Gastrocnemius medialis (tissue), 4 donors: ENCODE measurements around the gene ESYT2. TPM values are rescaled to one million over a fixed set of nuclear protein-coding genes. Genes with fewer than 3 reads are reported as not detected.

ENCODE experiments used
- ATAC-seq, 2 donors: fragments of 150-250 bp; one replicate each; pipeline ENCODE4 v1.9.1; 2016
- DNase-seq, 2 donors: peaks; one replicate each; pipeline ENCODE4 v3.0.0-alpha.2; 2019
- H3K27ac ChIP-seq, 4 donors: fragments of 200-600 bp; sonication (generic); 1 replicate in 1 of 4; 2 replicates in 3 of 4; pipeline ENCODE4 v1.5.1; 2016 to 2018; ENCODE audit warnings: mild to moderate bottlenecking in 2 of 4, moderate library complexity in 1 of 4
- H3K27me3 ChIP-seq, 3 donors: fragments of 200-600 bp; sonication (generic) in 2 of 3; 1 replicate in 1 of 3; 2 replicates in 2 of 3; pipeline versions ENCODE4 v1.5.1 to v1.6.0; 2016 to 2019; ENCODE audit warnings: mild to moderate bottlenecking in 1 of 3, moderate library complexity in 1 of 3
- H3K36me3 ChIP-seq, 2 donors: fragments of 200-600 bp; sonication (generic) in 1 of 2; one replicate each; pipeline ENCODE4 v1.5.1; 2017 to 2018
- H3K4me1 ChIP-seq, 2 donors: fragments of 200-600 bp; sonication (generic) in 1 of 2; one replicate each; pipeline ENCODE4 v1.5.1; 2016 to 2017; ENCODE audit warnings: mild to moderate bottlenecking in 2 of 2
- H3K4me3 ChIP-seq, 4 donors: fragments of 200-600 bp; sonication (generic) in 3 of 4; 1 replicate in 1 of 4; 2 replicates in 3 of 4; pipeline ENCODE4 v1.5.1; 2016 to 2019; ENCODE audit warnings: mild to moderate bottlenecking in 2 of 4
- H3K9me3 ChIP-seq, 3 donors: fragments of 200-600 bp; sonication (generic) in 2 of 3; 1 replicate in 1 of 3; 2 replicates in 2 of 3; pipeline ENCODE4 v1.5.1; 2016 to 2019
- CTCF ChIP-seq, 5 experiments: fragments of 450-650 bp in 3 of 5; fragments of 200-600 bp in 2 of 5; sonication (generic) in 2 of 5; IDR thresholded peaks in 4 of 5; conservative IDR thresholded peaks in 1 of 5; 1 replicate in 4 of 5; 2 replicates in 1 of 5; pipeline ENCODE4 v1.5.1; 2016 to 2019; ENCODE audit warnings: antibody characterized with exemption in 5 of 5, mild to moderate bottlenecking in 3 of 5, moderate library complexity in 3 of 5
- POLR2A ChIP-seq, 2 donors: fragments of 450-650 bp; IDR thresholded peaks; one replicate each; pipeline ENCODE4 v1.6.1; 2017; ENCODE audit warnings: antibody characterized with exemption in 2 of 2, mild to moderate bottlenecking in 2 of 2, moderate library complexity in 2 of 2
- in situ Hi-C, 4 donors: fragments of 200-750 bp; cut with MboI; loops; one replicate each; pipeline versions ENCODE4 v1.15.0 to v1.8.0; 2017; ENCODE audit warnings: low sequenced_read_pairs in 4 of 4
- intact Hi-C: fragments of 100-400 bp; cut with DNase I; formaldehyde crosslinking; loops from one replicate; pipeline ENCODE4 v1.15.1; 2023; ENCODE audit warnings: low total_unique reads
- total RNA-seq, 4 donors: library from RNA; depleted of rRNA; stranded (reverse); fragments of >200 nt; gene quantifications; one replicate each; pipeline versions ENCODE4 v1.1.0 to v1.2.3, GENCODE V29; 2016

The ESYT2 gene
- total RNA-seq, 4 donors from 2014 or later = 67.5 to 106 (median 74.7) TPM

GRCh38 chr7:158802535-158803366 lies 26.6 kb downstream of the ESYT2 start:
- in situ Hi-C loops (no loop called here), intact Hi-C loops (no loop called here)
- no peak overlapping the region for H3K27ac ChIP-seq
- ATAC-seq = no peak
- TF ChIP-seq POLR2A (IDR thresholded peaks at IDR 0.05) (no peak), CTCF (IDR thresholded peaks at IDR 0.05 in 4 of 5, conservative IDR thresholded peaks at IDR 0.05 in 1 of 5) (no peak)
- no peak for DNase-seq
- H3K27me3 ChIP-seq = no peaks in the 10 kb centered on the region
- peaks cover 0 to 5% of the 10 kb centered on the region in 2 donors for H3K36me3 ChIP-seq
- no peak overlapping the region for H3K4me3 ChIP-seq
- peaks cover 8 to 24% of the 10 kb centered on the region in 2 donors for H3K4me1 ChIP-seq
- H3K9me3 ChIP-seq = no peaks in the 10 kb centered on the region

- in situ Hi-C loops = no loop called here
- H3K27me3 ChIP-seq = no peaks in the 10 kb centered on the region
- intact Hi-C loops = no loop called here
- no peak overlapping the region for H3K4me3 ChIP-seq
- H3K9me3 ChIP-seq = no peaks in the 10 kb centered on the region
- no peak for DNase-seq
- no peak for TF ChIP-seq POLR2A (IDR thresholded peaks at IDR 0.05)
- TF ChIP-seq CTCF (IDR thresholded peaks at IDR 0.05 in 4 of 5, conservative IDR thresholded peaks at IDR 0.05 in 1 of 5) = no peak
- no peak overlapping the region for H3K27ac ChIP-seq
- H3K36me3 ChIP-seq = peaks cover 0 to 30% of the 10 kb centered on the region in 2 donors
- peaks cover 8 to 14% of the 10 kb centered on the region in 2 donors for H3K4me1 ChIP-seq
- ATAC-seq = no peak
These were observed 30.6 kb downstream of the ESYT2 start for GRCh38 chr7:158798741-158799140.

GRCh38 chr7:158796667-158797066 lies 32.6 kb downstream of the ESYT2 start:
- no peak for DNase-seq
- H3K27me3 ChIP-seq = no peaks in the 10 kb centered on the region
- no peak for ATAC-seq
- H3K27ac ChIP-seq = no peak overlapping the region
- in situ Hi-C loops (no loop called here), intact Hi-C loops (no loop called here)
- peaks cover under 1% of the 10 kb centered on the region in 2 donors for H3K4me1 ChIP-seq
- peaks cover 0 to 43% of the 10 kb centered on the region in 2 donors for H3K36me3 ChIP-seq
- no peaks in the 10 kb centered on the region for H3K9me3 ChIP-seq
- TF ChIP-seq POLR2A (IDR thresholded peaks at IDR 0.05) (no peak), CTCF (IDR thresholded peaks at IDR 0.05 in 4 of 5, conservative IDR thresholded peaks at IDR 0.05 in 1 of 5) (no peak)
- no peak overlapping the region for H3K4me3 ChIP-seq

- no peak for ATAC-seq
- intact Hi-C loops (no loop called here), in situ Hi-C loops (no loop called here)
- H3K9me3 ChIP-seq = no peaks in the 10 kb centered on the region
- DNase-seq = no peak
- peaks cover 3 to 52% of the 10 kb centered on the region in 2 donors for H3K36me3 ChIP-seq
- no peak overlapping the region for H3K4me3 ChIP-seq
- no peaks in the 10 kb centered on the region for H3K27me3 ChIP-seq
- H3K4me1 ChIP-seq = no peaks in the 10 kb centered on the region
- TF ChIP-seq CTCF (IDR thresholded peaks at IDR 0.05 in 4 of 5, conservative IDR thresholded peaks at IDR 0.05 in 1 of 5) = no peak
- no peak for TF ChIP-seq POLR2A (IDR thresholded peaks at IDR 0.05)
- no peak overlapping the region for H3K27ac ChIP-seq
These were observed 34.0 kb downstream of the ESYT2 start for GRCh38 chr7:158795272-158795671.
